PC-9 (cell line): ENCODE measurements around the gene GLMN. TPM values are rescaled to one million over a fixed set of nuclear protein-coding genes. Genes with fewer than 3 reads are reported as not detected.

Experiments
- BruUV-seq: library from RNA; stranded (reverse); fragments of 400-500 nt; replicated peaks from 2 replicates; lab custom pipeline; 2021; lab: Mats Ljungman, UMichigan
- CTCF ChIA-PET: fragments of 300-600 bp; sonication (Branson Sonifier 250); formaldehyde crosslinking; loops from one replicate; lab custom pipeline; 2022; ENCODE audit warnings: antibody characterized with exemption; lab: Charles Lee
- POLR2A ChIA-PET: fragments of 300-600 bp; sonication (Branson Sonifier 250); formaldehyde crosslinking; loops from one replicate; lab custom pipeline; 2022; ENCODE audit warnings: antibody characterized with exemption; ENCODE audit not compliant: unreplicated experiment; lab: Charles Lee
- DNase-seq, 2 experiments: peaks; one replicate each; pipeline versions ENCODE4 v3.0.0 to v3.0.0-alpha.2; 2015 to 2022; ENCODE audit warnings: mixed read lengths in 1 of 2
- H2AFZ ChIP-seq: fragments of 200-600 bp; sonication (generic); 2 replicates; pipeline ENCODE4 v1.8.1; 2017; ENCODE audit warnings: antibody characterized with exemption
- H3F3A ChIP-seq: fragments of 200-600 bp; sonication (generic); 2 replicates; pipeline ENCODE4 v1.8.1; 2017; ENCODE audit warnings: antibody characterized with exemption, mild to moderate bottlenecking, low read depth; ENCODE audit not compliant: insufficient read depth
- H3K27ac ChIP-seq: fragments of 200-600 bp; sonication (generic); 2 replicates; pipeline ENCODE4 v1.6.1; 2016; ENCODE audit warnings: mixed run types
- H3K27me3 ChIP-seq: fragments of 200-600 bp; sonication (generic); 2 replicates; pipeline ENCODE4 v1.6.1; 2016; ENCODE audit warnings: low read depth, mixed run types; ENCODE audit not compliant: insufficient read depth
- H3K36me3 ChIP-seq: fragments of 200-600 bp; sonication (generic); 2 replicates; pipeline ENCODE4 v1.6.1; 2016; ENCODE audit warnings: low read depth, mixed run types
- H3K4me1 ChIP-seq: fragments of 200-600 bp; sonication (generic); replicated peaks from 2 replicates; pipeline ENCODE4 v1.6.1; 2016; ENCODE audit warnings: mixed run types; ENCODE audit not compliant: insufficient read depth
- H3K4me2 ChIP-seq: fragments of 200-600 bp; sonication (generic); 2 replicates; pipeline ENCODE4 v1.6.1; 2017; ENCODE audit warnings: mixed run types
- H3K4me3 ChIP-seq: fragments of 200-600 bp; sonication (generic); 2 replicates; pipeline ENCODE4 v1.6.1; 2016; ENCODE audit warnings: mixed run types
- H3K79me2 ChIP-seq: fragments of 200-600 bp; sonication (generic); 2 replicates; pipeline ENCODE4 v1.6.1; 2017; ENCODE audit warnings: low read depth, mixed run types
- H3K9me2 ChIP-seq: fragments of 200-600 bp; sonication (generic); 2 replicates; pipeline ENCODE4 v1.8.1; 2017; ENCODE audit warnings: mild to moderate bottlenecking; ENCODE audit not compliant: insufficient read depth
- H3K9me3 ChIP-seq: fragments of 200-600 bp; sonication (generic); 2 replicates; pipeline ENCODE4 v1.8.1; 2016; ENCODE audit warnings: low read depth; ENCODE audit not compliant: insufficient read depth
- H4K20me1 ChIP-seq: fragments of 200-600 bp; sonication (generic); 2 replicates; pipeline ENCODE4 v1.8.1; 2017; ENCODE audit not compliant: insufficient read depth
- EZH2 ChIP-seq: fragments of 200-600 bp; sonication (generic); IDR thresholded peaks from 2 replicates; pipeline ENCODE4 v1.8.0; 2017; ENCODE audit warnings: antibody characterized with exemption, low read depth
- intact Hi-C: fragments of 100-400 bp; cut with micrococcal nuclease; formaldehyde crosslinking; loops from one replicate; pipeline ENCODE4 v1.10.0; 2022; ENCODE audit not compliant: unreplicated experiment
- total RNA-seq: library from RNA; stranded (reverse); gene quantifications from 2 replicates; pipeline ENCODE4 v1.2.3, GENCODE V29; 2021
- TF ChIP-seq, protein P1 (sequence below): fragments of 200-600 bp; sonication (generic); conservative IDR thresholded peaks from 2 replicates; pipeline ENCODE4 v1.6.1; 2017; ENCODE audit warnings: mixed run types, antibody characterized with exemption, mild to moderate bottlenecking, moderate library complexity

Gene GLMN
- total RNA-seq, 1 experiment from 2014 or later = 7.4 TPM

DNA sequence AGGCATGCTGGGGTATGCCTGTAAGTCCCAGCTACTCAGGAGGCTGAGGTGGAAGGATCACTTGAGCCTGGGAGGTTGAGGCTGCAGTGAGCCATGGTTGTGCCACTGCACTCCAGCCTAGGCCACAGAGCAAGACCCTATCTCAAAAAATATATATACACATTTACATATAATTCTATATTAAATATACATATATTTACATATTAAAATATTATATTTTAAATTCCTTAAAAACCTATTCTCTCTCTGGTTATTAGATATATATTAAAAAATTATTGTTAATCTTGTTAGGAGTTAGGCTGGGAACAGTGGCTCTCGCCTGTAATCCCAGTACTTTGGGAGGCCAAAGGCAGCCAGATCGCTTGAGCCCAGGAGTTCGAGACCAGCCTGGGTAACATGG is 22.7 kb downstream of the GLMN start:
- H3K27ac ChIP-seq = no peak overlapping the region
- 0 out of 2 replicates have a peak, but pooled peaks cover 8% of the 10 kb centered on the region for H3K36me3 ChIP-seq
- no peaks in the 10 kb centered on the region for H3K79me2 ChIP-seq
- H3K9me3 ChIP-seq = no peaks in the 10 kb centered on the region
- H3K4me3 ChIP-seq = no peak overlapping the region
- BruUV-seq = no TSS peak
- POLR2A ChIA-PET = no interaction called here
- H3K27me3 ChIP-seq = no peaks in the 10 kb centered on the region
- H3K9me2 ChIP-seq = no peaks in the 10 kb centered on the region
- no peaks in the 10 kb centered on the region for H3K4me1 ChIP-seq
- intact Hi-C loops = no loop called here
- no peak for TF ChIP-seq EZH2
- TF ChIP-seq, protein P1, sequence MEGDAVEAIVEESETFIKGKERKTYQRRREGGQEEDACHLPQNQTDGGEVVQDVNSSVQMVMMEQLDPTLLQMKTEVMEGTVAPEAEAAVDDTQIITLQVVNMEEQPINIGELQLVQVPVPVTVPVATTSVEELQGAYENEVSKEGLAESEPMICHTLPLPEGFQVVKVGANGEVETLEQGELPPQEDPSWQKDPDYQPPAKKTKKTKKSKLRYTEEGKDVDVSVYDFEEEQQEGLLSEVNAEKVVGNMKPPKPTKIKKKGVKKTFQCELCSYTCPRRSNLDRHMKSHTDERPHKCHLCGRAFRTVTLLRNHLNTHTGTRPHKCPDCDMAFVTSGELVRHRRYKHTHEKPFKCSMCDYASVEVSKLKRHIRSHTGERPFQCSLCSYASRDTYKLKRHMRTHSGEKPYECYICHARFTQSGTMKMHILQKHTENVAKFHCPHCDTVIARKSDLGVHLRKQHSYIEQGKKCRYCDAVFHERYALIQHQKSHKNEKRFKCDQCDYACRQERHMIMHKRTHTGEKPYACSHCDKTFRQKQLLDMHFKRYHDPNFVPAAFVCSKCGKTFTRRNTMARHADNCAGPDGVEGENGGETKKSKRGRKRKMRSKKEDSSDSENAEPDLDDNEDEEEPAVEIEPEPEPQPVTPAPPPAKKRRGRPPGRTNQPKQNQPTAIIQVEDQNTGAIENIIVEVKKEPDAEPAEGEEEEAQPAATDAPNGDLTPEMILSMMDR = no peak
- no peaks in the 10 kb centered on the region for H4K20me1 ChIP-seq
- no peak overlapping the region for H3K4me2 ChIP-seq
- no peak for DNase-seq
- H3F3A ChIP-seq = no peaks in the 10 kb centered on the region
- CTCF ChIA-PET = no interaction called here
- no peak overlapping the region for H2AFZ ChIP-seq

DNA sequence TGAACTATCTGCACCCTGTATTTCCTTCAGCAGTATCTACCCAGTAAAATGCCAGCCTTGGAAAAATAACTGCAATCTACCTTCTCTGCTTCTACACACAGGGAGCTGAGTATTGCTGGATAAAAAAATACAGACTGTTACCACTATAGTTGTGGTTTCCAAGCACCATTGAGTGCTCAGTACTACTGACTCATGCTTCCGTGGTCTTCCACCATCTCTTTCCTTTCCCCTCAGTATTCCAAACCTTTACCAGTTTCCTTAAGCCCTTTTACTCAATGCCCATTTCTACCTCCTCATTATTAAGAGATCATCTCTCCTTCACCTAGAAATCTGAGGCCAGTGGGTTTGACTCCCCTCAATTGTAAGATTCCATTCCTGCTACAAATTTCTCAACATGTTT is 23.8 kb downstream of the GLMN start:
- Histone ChIP-seq H3F3A (no peaks in the 10 kb centered on the region), H3K9me2 (no peaks in the 10 kb centered on the region), H3K4me2 (no peak overlapping the region), H3K4me3 (no peak overlapping the region), H3K27ac (no peak overlapping the region), H3K79me2 (no peaks in the 10 kb centered on the region), H3K27me3 (no peaks in the 10 kb centered on the region), H3K9me3 (no peaks in the 10 kb centered on the region), H3K36me3 (0 out of 2 replicates have a peak, but pooled peaks cover 10% of the 10 kb centered on the region), H3K4me1 (no peaks in the 10 kb centered on the region), H4K20me1 (no peaks in the 10 kb centered on the region), H2AFZ (no peak overlapping the region)
- POLR2A ChIA-PET = no interaction called here
- TF ChIP-seq, protein P1 = no peak
- no peak for TF ChIP-seq EZH2
- CTCF ChIA-PET = no interaction called here
- BruUV-seq = no TSS peak
- DNase-seq = no peak
- intact Hi-C loops = no loop called here

DNA sequence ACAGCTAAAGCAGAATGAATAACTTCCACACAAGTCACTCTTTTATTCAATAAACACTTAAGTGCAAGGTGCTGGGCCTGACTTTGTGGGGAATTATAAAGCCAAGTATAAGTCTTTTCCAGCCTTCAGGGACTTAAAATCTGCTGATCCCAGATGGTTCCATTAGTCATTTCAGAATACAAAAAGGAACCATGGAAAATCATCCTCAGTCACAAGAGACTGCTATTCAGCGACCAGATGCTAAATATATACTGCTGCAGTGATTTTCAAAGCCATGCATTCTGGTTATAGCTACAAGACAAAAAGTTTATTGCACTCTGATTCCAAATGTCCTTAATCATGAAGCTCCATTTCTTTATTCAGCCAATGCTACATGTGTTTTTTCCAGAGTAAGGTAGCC is 25.7 kb downstream of the GLMN start:
- no TSS peak for BruUV-seq
- Histone ChIP-seq H3K9me2 (no peaks in the 10 kb centered on the region), H3K36me3 (0 out of 2 replicates have a peak, but pooled peaks cover 2% of the 10 kb centered on the region), H3K4me3 (no peak overlapping the region), H3K79me2 (no peaks in the 10 kb centered on the region), H4K20me1 (no peaks in the 10 kb centered on the region), H3K4me2 (no peak overlapping the region), H3F3A (no peaks in the 10 kb centered on the region), H3K27me3 (no peaks in the 10 kb centered on the region), H3K9me3 (no peaks in the 10 kb centered on the region), H2AFZ (no peak overlapping the region), H3K4me1 (no peaks in the 10 kb centered on the region), H3K27ac (no peak overlapping the region)
- POLR2A ChIA-PET = no interaction called here
- intact Hi-C loops = no loop called here
- TF ChIP-seq EZH2 = no peak
- TF ChIP-seq, protein P1 = no peak
- CTCF ChIA-PET = no interaction called here
- peak in 1 of 2 experiments; percentile 26 for DNase-seq
